HG03097 (cell line): Measurements from ENCODE around the gene BAIAP2L1.

Source experiments
- ATAC-seq: cut with Tn5 transposase; IDR thresholded peaks from one replicate; pipeline ENCODE4 v1.9.1; 2021; ENCODE audit not compliant: unreplicated experiment, low FRiP score

Gene BAIAP2L1

GRCh38 chr7:98360221-98361130 is 40.4 kb downstream of the BAIAP2L1 start:
- no peak for ATAC-seq

GRCh38 chr7:98359395-98359794 is 41.5 kb downstream of the BAIAP2L1 start:
- ATAC-seq: no peak

GRCh38 chr7:98358706-98359105 is 42.2 kb downstream of the BAIAP2L1 start:
- ATAC-seq: no peak

GRCh38 chr7:98357751-98358161 is 43.1 kb downstream of the BAIAP2L1 start:
- no peak for ATAC-seq

GRCh38 chr7:98355250-98355538 is 45.7 kb downstream of the BAIAP2L1 start:
- no peak for ATAC-seq

- no peak for ATAC-seq
These were observed 46.2 kb downstream of the BAIAP2L1 start for GRCh38 chr7:98354511-98355249.

- ATAC-seq: no peak
These were observed 46.8 kb downstream of the BAIAP2L1 start for GRCh38 chr7:98354052-98354451.

DNA sequence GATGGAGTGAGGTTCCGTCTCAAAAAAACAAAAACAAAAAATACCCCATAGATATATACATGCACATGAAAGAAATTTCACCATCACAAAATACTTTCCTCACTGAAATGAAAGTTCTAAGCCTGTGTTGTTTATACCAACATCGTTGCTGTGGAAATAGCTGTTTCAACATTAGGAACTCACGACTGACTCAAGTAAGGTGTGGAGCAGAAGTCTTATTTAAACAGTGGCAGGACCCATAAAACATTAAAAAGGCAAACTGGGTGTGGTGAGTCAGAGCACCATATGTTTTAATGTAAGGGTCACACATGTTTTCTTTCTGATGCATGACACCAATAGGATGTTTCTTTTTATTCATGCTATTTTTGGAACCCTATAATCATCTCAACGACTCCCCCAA is 48.3 kb downstream of the BAIAP2L1 start:
- no peak for ATAC-seq

DNA sequence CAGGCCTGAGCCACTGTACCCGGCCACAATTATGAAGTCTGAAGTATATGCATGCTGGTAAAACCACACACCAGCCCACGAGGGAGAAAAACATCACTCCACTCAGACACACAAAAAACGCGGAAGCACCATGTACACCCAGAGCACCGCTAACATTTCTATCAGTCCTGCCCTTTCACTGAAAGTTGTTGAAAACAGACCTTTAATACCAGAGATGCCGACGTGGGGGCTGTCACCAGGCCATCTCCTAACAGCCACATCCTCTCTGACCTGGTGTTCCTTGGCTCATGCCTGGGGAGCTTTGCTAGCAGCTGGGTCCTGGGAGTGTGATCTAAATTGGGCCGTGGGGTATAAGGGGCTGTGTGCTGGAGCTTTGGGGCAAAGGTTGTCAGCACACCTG is 49.8 kb downstream of the BAIAP2L1 start:
- no peak for ATAC-seq

DNA sequence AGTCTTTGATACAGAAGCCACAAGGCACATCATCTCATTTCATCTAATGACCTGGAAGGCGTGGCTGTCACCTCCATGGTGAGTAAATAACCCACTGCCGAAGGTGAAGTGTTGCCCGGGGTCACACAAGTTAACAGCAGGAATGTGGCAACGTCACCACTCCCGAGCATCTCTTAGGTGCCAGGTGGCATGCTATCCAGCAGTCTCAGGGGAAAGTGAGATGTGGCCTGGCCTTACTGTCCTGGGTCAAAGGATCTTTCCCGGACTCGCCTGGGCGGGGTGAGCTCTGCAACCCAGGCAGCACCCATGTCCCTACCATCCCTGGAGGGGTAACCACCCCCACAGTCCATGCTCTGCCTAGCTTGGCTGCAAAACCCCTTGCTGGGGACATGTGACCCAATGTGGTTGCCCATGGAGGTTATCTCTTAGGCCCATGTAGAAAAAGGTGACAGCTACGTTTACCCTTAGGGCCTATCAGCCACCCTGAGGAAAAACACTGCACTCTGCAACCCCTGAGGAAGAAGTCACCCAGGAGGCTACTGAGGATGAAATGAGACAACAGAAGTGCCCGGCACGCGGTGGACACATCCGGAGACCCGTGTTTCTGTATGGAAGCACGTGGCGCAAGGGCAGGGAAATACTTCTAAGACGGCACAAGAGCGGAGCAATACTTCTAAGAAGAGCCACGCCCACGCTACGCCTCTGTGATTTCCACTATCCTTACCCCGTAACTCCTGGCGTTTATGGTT is 52.0 kb downstream of the BAIAP2L1 start:
- no peak for ATAC-seq

DNA sequence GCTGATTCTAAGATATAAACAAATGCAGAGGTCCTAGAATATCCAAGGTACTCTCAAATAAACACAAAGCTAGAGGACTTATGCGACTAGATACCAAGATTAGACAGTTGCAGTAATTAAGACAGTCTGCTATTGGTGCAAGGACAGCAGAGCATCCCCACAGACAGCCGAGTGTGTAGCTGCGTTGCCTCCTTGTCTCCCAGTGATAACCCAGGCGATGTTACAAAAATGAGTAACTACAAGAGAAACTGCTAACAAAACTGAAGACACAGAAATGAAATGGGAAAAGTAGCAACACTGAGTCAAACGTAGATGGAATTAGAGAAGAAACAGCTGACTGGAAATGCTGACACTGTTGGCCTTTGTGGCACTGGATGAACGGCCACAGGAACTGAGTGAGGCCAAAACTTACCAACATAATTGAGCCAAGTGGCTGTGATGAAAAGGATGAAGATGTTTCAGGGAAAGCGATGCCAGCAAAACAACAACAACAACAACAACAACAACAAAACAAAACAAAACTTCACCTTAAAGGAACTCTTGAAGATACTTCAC is 54.3 kb downstream of the BAIAP2L1 start:
- ATAC-seq: no peak

GRCh38 chr7:98341106-98341505 is 59.8 kb downstream of the BAIAP2L1 start:
- no peak for ATAC-seq

GRCh38 chr7:98339043-98339442 is 61.8 kb downstream of the BAIAP2L1 start:
- ATAC-seq: no peak

DNA sequence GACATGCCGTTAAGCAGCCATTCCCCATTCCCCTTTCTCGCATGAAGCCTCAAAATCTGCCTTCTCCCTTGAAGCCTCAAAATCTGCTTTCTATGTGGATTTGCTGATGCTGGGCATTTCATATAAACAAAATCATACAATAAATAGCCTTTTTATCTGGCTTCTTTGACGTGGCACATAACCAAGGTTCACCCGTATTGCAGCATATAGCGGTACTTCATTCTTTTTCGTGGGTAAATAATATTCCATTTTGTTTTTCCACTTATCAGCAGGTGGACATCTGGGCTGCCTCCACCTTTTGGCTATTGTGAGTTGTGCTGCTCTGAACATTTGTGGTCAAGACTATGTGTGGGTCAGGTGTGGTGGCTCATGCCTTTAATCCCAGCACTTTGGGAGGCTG is 62.4 kb downstream of the BAIAP2L1 start:
- no peak for ATAC-seq

DNA sequence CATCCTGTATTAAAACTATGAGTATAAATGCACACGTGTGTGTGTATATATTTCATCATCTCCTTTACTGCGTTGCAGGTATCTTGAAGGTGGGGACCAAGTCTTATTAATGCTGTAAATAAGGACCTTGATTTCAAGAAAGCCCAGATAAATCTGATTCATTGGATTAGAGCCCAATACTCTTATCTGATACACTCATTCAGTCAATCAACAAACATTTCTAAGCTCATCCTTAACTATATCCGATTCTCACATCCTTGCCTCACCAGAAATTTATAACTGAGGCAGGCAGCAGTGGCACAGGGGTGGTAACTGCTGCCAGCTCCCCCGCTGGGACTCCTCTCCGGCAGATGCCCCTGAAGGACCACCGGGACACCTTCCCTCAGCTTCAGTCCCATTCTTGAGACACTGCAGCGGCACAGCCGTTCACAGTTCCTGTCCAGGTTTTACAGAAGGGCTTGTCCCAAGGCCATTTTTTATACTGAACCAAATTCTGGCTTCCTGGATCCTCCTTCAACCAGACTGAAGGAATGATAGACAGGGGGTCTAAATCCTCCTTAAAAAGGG is 65.4 kb downstream of the BAIAP2L1 start:
- ATAC-seq: no peak

- no peak for ATAC-seq
These were observed 66.8 kb downstream of the BAIAP2L1 start for GRCh38 chr7:98334081-98334480.

DNA sequence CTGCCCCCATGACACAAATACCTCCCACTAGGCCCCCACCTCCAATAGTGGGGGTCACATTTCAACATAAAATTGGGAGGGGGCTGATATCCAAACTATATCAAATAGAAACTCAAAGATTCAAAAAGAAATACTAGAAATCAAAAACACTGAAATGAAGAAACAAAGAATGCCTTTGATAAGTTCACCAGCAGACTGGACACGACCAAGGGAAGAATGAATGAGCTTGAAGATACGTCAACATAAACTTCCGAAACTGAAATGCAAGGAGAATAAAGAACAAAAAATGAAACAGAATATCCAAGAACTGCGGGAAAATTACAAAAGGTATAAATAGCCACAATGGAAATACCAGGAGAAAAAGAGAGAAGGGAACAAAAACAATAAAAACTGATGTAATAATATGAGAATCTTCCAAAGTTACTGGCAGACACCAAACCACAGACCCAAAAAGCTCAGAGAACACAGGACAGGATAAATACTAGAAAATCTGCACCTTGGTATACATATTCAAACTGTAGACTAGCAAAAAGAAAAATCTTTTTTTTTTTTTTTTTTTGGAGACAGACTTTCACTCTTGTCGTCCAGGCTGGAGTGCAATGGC is 69.9 kb downstream of the BAIAP2L1 start:
- no peak for ATAC-seq

GRCh38 chr7:98329791-98330373 is 71.0 kb downstream of the BAIAP2L1 start:
- no peak for ATAC-seq

- ATAC-seq: no peak
These were observed 71.6 kb downstream of the BAIAP2L1 start for GRCh38 chr7:98329100-98329790.
